NCI-H2171 (cell line): ENCODE measurements around the gene ZSWIM4.
A peak's percentile ranks its signal among the peaks of the same experiment; 100 is the strongest.
"Not testable (repeated sequence)": the region's sequence is repeated elsewhere in the genome, so short reads cannot be mapped to it uniquely, and the experiment has no call there.

ENCODE experiments used
- DNase-seq: peaks from one replicate; lab custom pipeline; 2025; lab: John Stamatoyannopoulos, UW

The ZSWIM4 gene

GRCh38 chr19:13794757-13795589 lies at the start of gene ZSWIM4:
Gene ZSWIM4, plus strand, starts transcription at chr19:13795443. Its CDS starts 206 bp downstream, at chr19:13795649.
- DNase-seq = peak; percentile 98

GRCh38 chr19:13747098-13747453 lies 48.2 kb upstream of the ZSWIM4 start:
- DNase-seq = no peak

GRCh38 chr19:13748169-13748828 lies 46.9 kb upstream of the ZSWIM4 start:
- no peak for DNase-seq

- DNase-seq = no peak
These were observed 43.8 kb upstream of the ZSWIM4 start for GRCh38 chr19:13751436-13751835.

GRCh38 chr19:13753622-13754021 lies 41.6 kb upstream of the ZSWIM4 start:
- not testable (repeated sequence) for DNase-seq

GRCh38 chr19:13756210-13756609 lies 39.0 kb upstream of the ZSWIM4 start:
- DNase-seq = no peak

GRCh38 chr19:13757805-13758772 lies 37.2 kb upstream of the ZSWIM4 start:
- DNase-seq = no peak

- no peak for DNase-seq
These were observed 36.4 kb upstream of the ZSWIM4 start for GRCh38 chr19:13758795-13759194.

- DNase-seq = no peak
These were observed 33.8 kb upstream of the ZSWIM4 start for GRCh38 chr19:13761423-13761822.

- DNase-seq = no peak
These were observed 32.5 kb upstream of the ZSWIM4 start for GRCh38 chr19:13762635-13763235.

GRCh38 chr19:13763265-13763664 lies 32.0 kb upstream of the ZSWIM4 start:
- DNase-seq = no peak

GRCh38 chr19:13764101-13764807 lies 31.0 kb upstream of the ZSWIM4 start, which contains the start of gene MRI1:
Gene MRI1, plus strand, starts transcription at chr19:13764522. Its CDS starts 67 bp downstream, at chr19:13764589.
- peak; percentile 73 for DNase-seq

- DNase-seq = no peak
These were observed 30.3 kb upstream of the ZSWIM4 start for GRCh38 chr19:13764821-13765394.

GRCh38 chr19:13765395-13766094 lies 29.7 kb upstream of the ZSWIM4 start:
- DNase-seq = no peak

- DNase-seq = no peak
These were observed 29.2 kb upstream of the ZSWIM4 start for GRCh38 chr19:13766095-13766481.

GRCh38 chr19:13768510-13768909 lies 26.7 kb upstream of the ZSWIM4 start:
- no peak for DNase-seq

- DNase-seq = no peak
These were observed 25.1 kb upstream of the ZSWIM4 start for GRCh38 chr19:13770013-13770635.

- peak; percentile 76 for DNase-seq
These were observed 20.7 kb upstream of the ZSWIM4 start, which contains the start of gene C19orf53 for GRCh38 chr19:13774217-13775191. Gene C19orf53, plus strand, starts transcription at chr19:13774456. Its CDS starts 22 bp downstream, at chr19:13774478.
